Right kidney (tissue), 1 donor: ENCODE data around the gene WBP2NL.

Experiments used
- DNase-seq: peaks from one replicate; pipeline ENCODE4 v3.0.0-alpha.2; 2016

The WBP2NL gene

GRCh38 chr22:41976961-41977566 is 21.5 kb upstream of the WBP2NL start:
- peak; percentile 64 for DNase-seq

- DNase-seq: no peak
Observed at GRCh38 chr22:41978732-41979131, 19.9 kb upstream of the WBP2NL start.

- DNase-seq: no peak
Observed at GRCh38 chr22:41979423-41980250, 19.0 kb upstream of the WBP2NL start.

- DNase-seq: no peak
Observed at GRCh38 chr22:41982865-41983264, 15.7 kb upstream of the WBP2NL start.

GRCh38 chr22:41983513-41984405 is 14.8 kb upstream of the WBP2NL start:
- no peak for DNase-seq

- DNase-seq: no peak
Observed at GRCh38 chr22:41987276-41987675, 11.3 kb upstream of the WBP2NL start.

- no peak for DNase-seq
Observed at GRCh38 chr22:41989246-41989645, 9.3 kb upstream of the WBP2NL start.

GRCh38 chr22:41991111-41991510 is 7.5 kb upstream of the WBP2NL start:
- no peak for DNase-seq

GRCh38 chr22:41992496-41992895 is 6.1 kb upstream of the WBP2NL start:
- no peak for DNase-seq

- DNase-seq: no peak
Observed at GRCh38 chr22:41995211-41995610, 3.4 kb upstream of the WBP2NL start.

GRCh38 chr22:41996826-41997225 is 1.8 kb upstream of the WBP2NL start:
- no peak for DNase-seq

GRCh38 chr22:42000466-42000865 is 1.9 kb downstream of the WBP2NL start:
- DNase-seq: no peak

GRCh38 chr22:42001121-42001520 is 2.5 kb downstream of the WBP2NL start:
- no peak for DNase-seq

- no peak for DNase-seq
Observed at GRCh38 chr22:42001706-42002105, 3.1 kb downstream of the WBP2NL start.

GRCh38 chr22:42007922-42008321 is 9.3 kb downstream of the WBP2NL start:
- DNase-seq: no peak

GRCh38 chr22:42010778-42011177 is 12.2 kb downstream of the WBP2NL start:
- DNase-seq: no peak

GRCh38 chr22:42013385-42013784 is 14.8 kb downstream of the WBP2NL start:
- no peak for DNase-seq

- no peak for DNase-seq
Observed at GRCh38 chr22:42016111-42016510, 17.5 kb downstream of the WBP2NL start.

- DNase-seq: no peak
Observed at GRCh38 chr22:42018224-42018623, 19.6 kb downstream of the WBP2NL start.

GRCh38 chr22:42021571-42021970 is 23.0 kb downstream of the WBP2NL start:
- DNase-seq: no peak

GRCh38 chr22:42022162-42022847 is 23.7 kb downstream of the WBP2NL start:
- no peak for DNase-seq

- DNase-seq: no peak
Observed at GRCh38 chr22:42025421-42025820, 26.8 kb downstream of the WBP2NL start.
